Upper lobe of left lung (tissue), 6 donors: Measurements from ENCODE around the gene SYNJ2. TPM values are rescaled to one million over a fixed set of nuclear protein-coding genes. Genes with fewer than 3 reads are reported as not detected.

Source experiments
- ATAC-seq, 2 donors: fragments of 200-7000 bp; cut with Tn5 transposase; one replicate each; pipeline ENCODE4 v1.9.1; 2022; ENCODE audit warnings: mild to moderate bottlenecking in 2 of 2, moderate library complexity in 2 of 2; ENCODE audit not compliant: low FRiP score in 2 of 2
- DNase-seq, 2 donors: peaks; one replicate each; pipeline ENCODE4 v3.0.0-alpha.2; 2019 to 2020
- H3K27ac ChIP-seq, 4 donors: fragments of 200-600 bp; sonication (generic); one replicate each; pipeline ENCODE4 v1.5.1; 2016 to 2019
- H3K27me3 ChIP-seq, 4 donors: fragments of 200-600 bp; sonication (generic); one replicate each; pipeline ENCODE4 v1.5.1; 2017 to 2019
- H3K36me3 ChIP-seq, 4 donors: fragments of 200-600 bp; sonication (generic); one replicate each; pipeline ENCODE4 v1.5.1; 2016 to 2019
- H3K4me1 ChIP-seq, 4 donors: fragments of 200-600 bp; sonication (generic); one replicate each; pipeline ENCODE4 v1.5.1; 2018 to 2019
- H3K4me3 ChIP-seq, 4 donors: fragments of 200-600 bp; sonication (generic); one replicate each; pipeline ENCODE4 v1.5.1; 2017 to 2019; ENCODE audit warnings: mild to moderate bottlenecking in 2 of 4, moderate library complexity in 1 of 4
- H3K9me3 ChIP-seq, 4 donors: fragments of 200-600 bp; sonication (generic); one replicate each; pipeline ENCODE4 v1.5.1; 2018 to 2019
- EP300 ChIP-seq, 4 donors: sonication (generic); formaldehyde crosslinking; IDR thresholded peaks; one replicate each; pipeline ENCODE4 v1.5.1; 2017; ENCODE audit warnings: antibody characterized with exemption in 4 of 4, control low read depth in 2 of 4
- POLR2A ChIP-seq, 4 donors: fragments of 450-650 bp; IDR thresholded peaks; one replicate each; pipeline ENCODE4 v1.5.1; 2016 to 2017; ENCODE audit warnings: antibody characterized with exemption in 4 of 4, mild to moderate bottlenecking in 2 of 4
- POLR2AphosphoS5 ChIP-seq, 2 donors: sonication (generic); formaldehyde crosslinking; IDR thresholded peaks; one replicate each; pipeline ENCODE4 v1.5.1; 2017; ENCODE audit warnings: antibody characterized with exemption in 2 of 2
- WGBS, 2 donors: methylation state at CpG; one replicate each; pipeline ENCODE4 v1.1.5; 2017 to 2018; 5-methylcytosine and 5-hydroxymethylcytosine counted together
- total RNA-seq, 6 donors: library from RNA; depleted of rRNA in 4 of 6; stranded (reverse); fragments of >200 nt in 4 of 6; gene quantifications; one replicate each; pipeline versions ENCODE4 v1.1.0 to v1.2.1, GENCODE V29; 2016 to 2021
- TF ChIP-seq, protein P1 (sequence below), 6 experiments: fragments of 450-650 bp in 4 of 6; fragments of 200-600 bp in 2 of 6; sonication (generic) in 2 of 6; IDR thresholded peaks; one replicate each; pipeline ENCODE4 v1.5.1; 2016 to 2019; ENCODE audit warnings: antibody characterized with exemption in 6 of 6
- donor health status: DM: no; HTN: no; CAD: no; lungs with moderate emphysema.
- donor health status: DM: no; HTN: yes; CAD: no; lungs with severe emphysema.

SYNJ2 gene
- total RNA-seq, 6 donors from 2014 or later: 3.0 to 7.7 (median 4.2) TPM

GRCh38 chr6:158041788-158042187 is 60.1 kb downstream of the SYNJ2 start:
- H3K27ac ChIP-seq: no peak overlapping the region
- peaks cover 11 to 22% (median 17%) of the 10 kb centered on the region in 4 donors for H3K4me1 ChIP-seq
- TF ChIP-seq POLR2A (IDR thresholded peaks at IDR 0.05) (no peak), EP300 (IDR thresholded peaks at IDR 0.05) (no peak), POLR2AphosphoS5 (IDR thresholded peaks at IDR 0.05) (no peak)
- TF ChIP-seq, protein P1, sequence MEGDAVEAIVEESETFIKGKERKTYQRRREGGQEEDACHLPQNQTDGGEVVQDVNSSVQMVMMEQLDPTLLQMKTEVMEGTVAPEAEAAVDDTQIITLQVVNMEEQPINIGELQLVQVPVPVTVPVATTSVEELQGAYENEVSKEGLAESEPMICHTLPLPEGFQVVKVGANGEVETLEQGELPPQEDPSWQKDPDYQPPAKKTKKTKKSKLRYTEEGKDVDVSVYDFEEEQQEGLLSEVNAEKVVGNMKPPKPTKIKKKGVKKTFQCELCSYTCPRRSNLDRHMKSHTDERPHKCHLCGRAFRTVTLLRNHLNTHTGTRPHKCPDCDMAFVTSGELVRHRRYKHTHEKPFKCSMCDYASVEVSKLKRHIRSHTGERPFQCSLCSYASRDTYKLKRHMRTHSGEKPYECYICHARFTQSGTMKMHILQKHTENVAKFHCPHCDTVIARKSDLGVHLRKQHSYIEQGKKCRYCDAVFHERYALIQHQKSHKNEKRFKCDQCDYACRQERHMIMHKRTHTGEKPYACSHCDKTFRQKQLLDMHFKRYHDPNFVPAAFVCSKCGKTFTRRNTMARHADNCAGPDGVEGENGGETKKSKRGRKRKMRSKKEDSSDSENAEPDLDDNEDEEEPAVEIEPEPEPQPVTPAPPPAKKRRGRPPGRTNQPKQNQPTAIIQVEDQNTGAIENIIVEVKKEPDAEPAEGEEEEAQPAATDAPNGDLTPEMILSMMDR (IDR thresholded peaks at IDR 0.05): no peak
- H3K36me3 ChIP-seq: no peaks in the 10 kb centered on the region
- ATAC-seq: no peak
- H3K4me3 ChIP-seq: no peak overlapping the region
- H3K27me3 ChIP-seq: no peaks in the 10 kb centered on the region
- no peak for DNase-seq
- 95 to 96% methylated on average over 12 of the region's 12 CpGs for whole genome bisulfite sequencing, 2 donors
- H3K9me3 ChIP-seq: no peaks in the 10 kb centered on the region

DNA sequence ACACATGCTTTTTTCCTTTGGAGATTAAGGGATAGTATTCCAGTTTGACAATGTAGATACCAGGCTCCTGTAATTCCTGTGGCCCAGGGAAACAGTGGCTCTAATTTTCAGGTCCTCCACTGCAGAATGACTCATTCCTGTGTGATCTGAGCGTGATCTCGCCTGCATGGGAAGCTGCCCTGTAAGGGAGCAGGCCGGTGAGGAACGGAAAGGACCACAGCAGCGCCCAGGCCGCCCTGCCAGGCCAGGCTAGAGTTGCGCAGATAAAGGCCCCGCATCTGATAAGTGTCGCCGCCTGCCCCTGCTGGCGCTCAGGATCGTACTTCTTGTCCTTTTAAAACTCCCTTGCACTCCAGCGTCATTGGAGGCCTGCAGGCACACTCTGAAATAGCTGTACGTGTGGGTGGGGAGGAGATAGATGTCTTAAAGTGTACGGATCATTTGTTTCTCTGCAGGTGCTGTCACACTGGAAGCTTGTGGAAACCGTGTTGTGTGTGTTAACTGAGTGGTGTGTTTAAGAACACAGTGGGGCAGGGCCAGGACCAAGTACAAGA is 60.7 kb downstream of the SYNJ2 start:
- Histone ChIP-seq H3K27me3 (no peaks in the 10 kb centered on the region), H3K36me3 (no peaks in the 10 kb centered on the region), H3K4me3 (no peak overlapping the region), H3K9me3 (no peaks in the 10 kb centered on the region), H3K4me1 (peaks cover 11 to 22% (median 17%) of the 10 kb centered on the region in 4 donors), H3K27ac (no peak overlapping the region)
- 85 to 87% methylated on average over 7 to 16 of the region's 16 CpGs for WGBS, 2 donors
- ATAC-seq (peak in 1 of 2 donors; percentile 57), DNase-seq (peak; percentile 51 to 80)
- TF ChIP-seq POLR2A (IDR thresholded peaks at IDR 0.05): no peak
- peak in 1 of 2 donors; percentile 11 for TF ChIP-seq POLR2AphosphoS5 (IDR thresholded peaks at IDR 0.05)

DNA sequence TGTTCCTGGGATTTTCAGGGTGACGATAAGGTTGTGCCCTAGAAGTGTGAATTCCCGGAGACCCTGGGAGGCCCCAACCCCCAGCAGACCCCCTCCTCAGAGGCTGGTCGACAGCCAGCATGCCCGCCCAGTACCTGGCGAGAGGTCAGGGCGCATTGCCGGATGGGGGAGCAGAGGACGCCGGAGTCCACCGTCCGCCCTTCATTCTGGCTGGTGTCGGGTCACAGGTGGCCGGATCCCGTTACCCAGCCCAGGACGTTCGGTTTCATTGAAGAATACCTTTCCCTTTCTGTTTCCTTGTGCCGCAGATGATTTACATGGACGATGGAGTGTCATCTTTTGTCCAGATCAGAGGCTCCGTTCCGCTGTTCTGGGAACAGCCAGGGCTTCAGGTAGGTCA is 61.3 kb downstream of the SYNJ2 start:
- TF ChIP-seq POLR2A (IDR thresholded peaks at IDR 0.05): no peak
- TF ChIP-seq EP300 (IDR thresholded peaks at IDR 0.05): no peak
- TF ChIP-seq POLR2AphosphoS5 (IDR thresholded peaks at IDR 0.05): no peak
- TF ChIP-seq, protein P1 (IDR thresholded peaks at IDR 0.05): no peak
- H3K27ac ChIP-seq: no peak overlapping the region
- H3K27me3 ChIP-seq: no peaks in the 10 kb centered on the region
- no peaks in the 10 kb centered on the region for H3K9me3 ChIP-seq
- no peak overlapping the region for H3K4me3 ChIP-seq
- WGBS, 2 donors: 94 to 96% methylated on average over 17 to 20 of the region's 20 CpGs
- no peaks in the 10 kb centered on the region for H3K36me3 ChIP-seq
- H3K4me1 ChIP-seq: peaks cover 11 to 22% (median 17%) of the 10 kb centered on the region in 4 donors
- DNase-seq (no peak), ATAC-seq (no peak)

- no peak for ATAC-seq
- 93 to 94% methylated on average over 21 to 31 of the region's 31 CpGs for WGBS, 2 donors
Observed at GRCh38 chr6:158043586-158044524, 62.2 kb downstream of the SYNJ2 start.

DNA sequence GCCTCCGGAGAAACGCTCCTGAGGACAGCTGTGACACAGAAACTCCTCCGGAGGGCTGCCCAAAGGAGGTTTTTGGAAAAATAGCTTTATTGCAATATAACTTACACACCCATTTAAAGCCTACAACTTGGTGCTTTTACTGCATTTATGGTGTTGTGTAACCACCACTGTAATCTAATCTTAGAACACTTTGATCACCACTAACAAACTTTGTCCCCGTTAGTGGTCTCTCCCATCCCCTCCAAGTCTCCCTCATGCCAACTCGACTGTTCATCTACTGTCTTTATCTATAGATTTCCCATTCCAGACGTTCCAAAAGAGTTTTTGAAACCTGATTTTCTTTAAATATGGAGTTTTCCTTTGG is 62.8 kb downstream of the SYNJ2 start:
- DNase-seq: no peak
- no peak overlapping the region for H3K27ac ChIP-seq
- H3K4me1 ChIP-seq: peaks cover 11 to 21% (median 16%) of the 10 kb centered on the region in 4 donors
- H3K9me3 ChIP-seq: no peaks in the 10 kb centered on the region
- no peaks in the 10 kb centered on the region for H3K27me3 ChIP-seq
- WGBS, 2 donors: 86 to 90% methylated on average over 6 of the region's 6 CpGs
- TF ChIP-seq POLR2AphosphoS5 (IDR thresholded peaks at IDR 0.05) (no peak), POLR2A (IDR thresholded peaks at IDR 0.05) (no peak), EP300 (IDR thresholded peaks at IDR 0.05) (no peak)
- TF ChIP-seq, protein P1 (IDR thresholded peaks at IDR 0.05): no peak
- no peak overlapping the region for H3K4me3 ChIP-seq
- no peaks in the 10 kb centered on the region for H3K36me3 ChIP-seq
- ATAC-seq: no peak

More at GRCh38 chr6:158043586-158044524, 62.2 kb downstream of the SYNJ2 start:
- Histone ChIP-seq H3K4me1 (peaks cover 11 to 22% (median 17%) of the 10 kb centered on the region in 4 donors), H3K27ac (no peak overlapping the region), H3K9me3 (no peaks in the 10 kb centered on the region), H3K36me3 (no peaks in the 10 kb centered on the region), H3K27me3 (no peaks in the 10 kb centered on the region), H3K4me3 (no peak overlapping the region)
- TF ChIP-seq EP300 (IDR thresholded peaks at IDR 0.05): no peak
- no peak for TF ChIP-seq POLR2AphosphoS5 (IDR thresholded peaks at IDR 0.05)
- TF ChIP-seq, protein P1 (IDR thresholded peaks at IDR 0.05): no peak
- no peak for TF ChIP-seq POLR2A (IDR thresholded peaks at IDR 0.05)
- no peak for DNase-seq
